HL-60 (cell line): Measurements from ENCODE around the gene COL5A2.

Experiments
- DNase-seq, 2 experiments: peaks; one replicate each; pipeline ENCODE4 v3.0.0-alpha.2; 2010 to 2020; ENCODE audit warnings: low read depth in 1 of 2, low spot score in 1 of 2
- H3K27ac ChIP-seq: fragments of 250-450 bp; sonication (Bioruptor Pico); replicated peaks from 2 replicates; pipeline ENCODE4 v1.5.1; 2020; ENCODE audit warnings: mild to moderate bottlenecking, moderate library complexity
- H3K27me3 ChIP-seq: fragments of 250-450 bp; sonication (Bioruptor Pico); 2 replicates; pipeline ENCODE4 v1.5.1; 2021; ENCODE audit warnings: mild to moderate bottlenecking, moderate library complexity; ENCODE audit not compliant: insufficient read depth, poor library complexity, severe bottlenecking
- H3K4me3 ChIP-seq: replicated peaks from 2 replicates; pipeline ENCODE4 v1.5.1; 2011; ENCODE audit warnings: mild to moderate bottlenecking, control low read depth, low read length; ENCODE audit not compliant: insufficient read depth
- GABPA ChIP-seq: IDR thresholded peaks from 2 replicates; pipeline ENCODE4 v1.6.1; 2012; ENCODE audit warnings: low read depth
- POLR2AphosphoS5 ChIP-seq: IDR thresholded peaks from 2 replicates; pipeline ENCODE4 v1.6.1; 2012; ENCODE audit warnings: low read depth
- SPI1 ChIP-seq: IDR thresholded peaks from 2 replicates; pipeline ENCODE4 v1.6.1; 2012; ENCODE audit warnings: low read depth, mild to moderate bottlenecking, borderline replicate concordance
- TF ChIP-seq, protein P1 (sequence below): IDR thresholded peaks from 2 replicates; pipeline ENCODE4 v1.6.1; 2012; ENCODE audit warnings: low read depth; ENCODE audit not compliant: insufficient replicate concordance
- TF ChIP-seq, protein P2 (sequence below): IDR thresholded peaks from one replicate; pipeline ENCODE4 v1.5.1; 2011; ENCODE audit warnings: low read length, control low read depth, inconsistent platforms; ENCODE audit not compliant: insufficient read depth

The COL5A2 gene

DNA sequence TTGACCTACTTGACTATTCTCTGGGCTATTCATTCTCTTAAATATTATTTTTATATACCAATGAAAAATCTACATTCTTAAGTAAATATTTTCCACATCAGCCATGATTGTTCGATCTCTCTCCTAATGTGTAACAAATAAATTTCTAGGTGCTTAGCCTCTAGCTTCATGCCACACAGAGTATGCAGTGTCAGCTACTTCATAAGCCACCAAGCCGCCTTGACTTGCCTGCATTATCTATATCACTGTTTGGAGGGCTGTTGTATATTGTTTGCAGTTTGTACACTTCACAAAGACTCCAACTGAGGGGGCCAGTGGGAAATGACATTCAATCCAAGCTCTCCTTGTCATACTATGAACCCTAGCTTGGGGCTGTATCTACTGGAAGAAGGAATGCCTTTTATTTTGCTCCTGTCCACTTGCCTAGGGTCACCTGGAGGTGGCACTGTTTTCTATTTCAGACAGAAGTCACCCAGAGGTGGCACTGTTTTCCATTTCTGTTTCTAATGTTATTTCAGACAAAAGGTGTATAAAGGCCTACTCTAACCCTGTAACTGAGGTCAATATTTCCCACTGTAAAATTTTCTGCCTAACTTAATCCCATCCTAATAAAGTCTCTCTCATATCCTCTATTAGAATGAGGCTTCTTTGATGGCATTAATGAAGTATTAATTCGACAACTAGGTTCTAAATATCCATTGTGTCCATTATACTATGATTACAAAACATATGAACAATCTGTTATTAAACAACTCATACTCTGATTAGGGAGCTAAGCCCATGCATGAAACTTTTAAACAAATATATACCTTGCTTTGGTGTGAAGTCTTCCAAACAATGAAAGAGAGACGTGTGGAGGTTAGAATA, 36.4 kb downstream of the COL5A2 start:
- TF ChIP-seq, protein P1, sequence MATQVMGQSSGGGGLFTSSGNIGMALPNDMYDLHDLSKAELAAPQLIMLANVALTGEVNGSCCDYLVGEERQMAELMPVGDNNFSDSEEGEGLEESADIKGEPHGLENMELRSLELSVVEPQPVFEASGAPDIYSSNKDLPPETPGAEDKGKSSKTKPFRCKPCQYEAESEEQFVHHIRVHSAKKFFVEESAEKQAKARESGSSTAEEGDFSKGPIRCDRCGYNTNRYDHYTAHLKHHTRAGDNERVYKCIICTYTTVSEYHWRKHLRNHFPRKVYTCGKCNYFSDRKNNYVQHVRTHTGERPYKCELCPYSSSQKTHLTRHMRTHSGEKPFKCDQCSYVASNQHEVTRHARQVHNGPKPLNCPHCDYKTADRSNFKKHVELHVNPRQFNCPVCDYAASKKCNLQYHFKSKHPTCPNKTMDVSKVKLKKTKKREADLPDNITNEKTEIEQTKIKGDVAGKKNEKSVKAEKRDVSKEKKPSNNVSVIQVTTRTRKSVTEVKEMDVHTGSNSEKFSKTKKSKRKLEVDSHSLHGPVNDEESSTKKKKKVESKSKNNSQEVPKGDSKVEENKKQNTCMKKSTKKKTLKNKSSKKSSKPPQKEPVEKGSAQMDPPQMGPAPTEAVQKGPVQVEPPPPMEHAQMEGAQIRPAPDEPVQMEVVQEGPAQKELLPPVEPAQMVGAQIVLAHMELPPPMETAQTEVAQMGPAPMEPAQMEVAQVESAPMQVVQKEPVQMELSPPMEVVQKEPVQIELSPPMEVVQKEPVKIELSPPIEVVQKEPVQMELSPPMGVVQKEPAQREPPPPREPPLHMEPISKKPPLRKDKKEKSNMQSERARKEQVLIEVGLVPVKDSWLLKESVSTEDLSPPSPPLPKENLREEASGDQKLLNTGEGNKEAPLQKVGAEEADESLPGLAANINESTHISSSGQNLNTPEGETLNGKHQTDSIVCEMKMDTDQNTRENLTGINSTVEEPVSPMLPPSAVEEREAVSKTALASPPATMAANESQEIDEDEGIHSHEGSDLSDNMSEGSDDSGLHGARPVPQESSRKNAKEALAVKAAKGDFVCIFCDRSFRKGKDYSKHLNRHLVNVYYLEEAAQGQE: no peak
- TF ChIP-seq, protein P2, sequence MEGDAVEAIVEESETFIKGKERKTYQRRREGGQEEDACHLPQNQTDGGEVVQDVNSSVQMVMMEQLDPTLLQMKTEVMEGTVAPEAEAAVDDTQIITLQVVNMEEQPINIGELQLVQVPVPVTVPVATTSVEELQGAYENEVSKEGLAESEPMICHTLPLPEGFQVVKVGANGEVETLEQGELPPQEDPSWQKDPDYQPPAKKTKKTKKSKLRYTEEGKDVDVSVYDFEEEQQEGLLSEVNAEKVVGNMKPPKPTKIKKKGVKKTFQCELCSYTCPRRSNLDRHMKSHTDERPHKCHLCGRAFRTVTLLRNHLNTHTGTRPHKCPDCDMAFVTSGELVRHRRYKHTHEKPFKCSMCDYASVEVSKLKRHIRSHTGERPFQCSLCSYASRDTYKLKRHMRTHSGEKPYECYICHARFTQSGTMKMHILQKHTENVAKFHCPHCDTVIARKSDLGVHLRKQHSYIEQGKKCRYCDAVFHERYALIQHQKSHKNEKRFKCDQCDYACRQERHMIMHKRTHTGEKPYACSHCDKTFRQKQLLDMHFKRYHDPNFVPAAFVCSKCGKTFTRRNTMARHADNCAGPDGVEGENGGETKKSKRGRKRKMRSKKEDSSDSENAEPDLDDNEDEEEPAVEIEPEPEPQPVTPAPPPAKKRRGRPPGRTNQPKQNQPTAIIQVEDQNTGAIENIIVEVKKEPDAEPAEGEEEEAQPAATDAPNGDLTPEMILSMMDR: peak; percentile 91
- no peaks in the 10 kb centered on the region for H3K27me3 ChIP-seq
- H3K4me3 ChIP-seq: no peak overlapping the region
- H3K27ac ChIP-seq: no peak overlapping the region
- peak; percentile 10 to 34 for DNase-seq

DNA sequence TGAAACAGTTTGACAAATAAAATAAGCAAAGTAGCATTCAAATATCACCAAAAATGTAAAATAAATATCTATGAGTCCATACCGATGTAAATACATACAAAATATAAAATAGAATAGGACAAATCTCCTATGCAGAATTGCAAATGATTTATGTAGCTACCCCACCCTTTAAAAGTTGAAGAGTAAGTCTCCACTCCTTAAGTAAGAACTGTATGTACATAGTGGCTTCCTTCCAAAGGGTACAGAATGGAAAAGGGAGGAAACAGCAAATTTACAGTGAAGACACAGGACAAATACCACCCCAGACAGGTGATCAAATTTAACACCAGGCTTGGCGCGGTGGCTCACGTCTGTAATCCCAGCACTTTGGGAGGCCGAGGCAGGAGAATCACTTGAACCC, 40.8 kb downstream of the COL5A2 start:
- Histone ChIP-seq H3K27me3 (no peaks in the 10 kb centered on the region), H3K4me3 (no peak overlapping the region), H3K27ac (no peak overlapping the region)
- TF ChIP-seq, protein P2: no peak
- TF ChIP-seq POLR2AphosphoS5: no peak
- TF ChIP-seq SPI1: no peak
- no peak for TF ChIP-seq GABPA
- TF ChIP-seq, protein P1: no peak
- no peak for DNase-seq

DNA sequence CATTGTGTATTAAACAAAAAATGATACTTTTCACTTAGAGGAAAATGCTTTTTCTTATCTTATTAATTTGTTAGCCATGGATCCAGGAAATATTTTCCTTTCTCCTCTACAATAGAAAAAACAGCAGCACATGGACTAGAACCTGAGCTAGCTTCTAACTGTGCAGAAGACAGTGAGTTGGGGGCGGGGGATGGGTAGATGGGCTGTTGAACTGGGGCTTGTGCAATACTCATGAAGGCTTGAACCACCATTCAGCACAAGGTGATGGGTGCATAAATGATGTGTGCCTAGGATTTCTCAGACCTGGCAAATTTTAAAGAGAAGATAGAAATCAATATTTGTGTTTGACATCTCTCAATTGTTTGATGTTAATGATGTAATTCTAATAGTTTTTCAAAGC, 42.0 kb downstream of the COL5A2 start:
- Histone ChIP-seq H3K27ac (no peak overlapping the region), H3K27me3 (no peaks in the 10 kb centered on the region), H3K4me3 (no peak overlapping the region)
- TF ChIP-seq SPI1: no peak
- no peak for TF ChIP-seq GABPA
- no peak for TF ChIP-seq POLR2AphosphoS5
- TF ChIP-seq, protein P2: no peak
- TF ChIP-seq, protein P1: no peak
- DNase-seq: no peak
